ENCODE measurements around the gene ZYG11B.
"Not testable (repeated sequence)": the region's sequence is repeated elsewhere in the genome, so short reads cannot be mapped to it uniquely, and the experiment has no call there.

ZYG11B gene

GRCh38 chr1:52707927-52708655 lies 18.2 kb upstream of the ZYG11B start:
- DNase-seq (ENCODE audit: low read depth, low spot score) = peak; percentile 81

- DNase-seq (ENCODE audit: low read depth, low spot score) = no peak
These were observed 17.2 kb upstream of the ZYG11B start for GRCh38 chr1:52709016-52709415.

GRCh38 chr1:52713590-52713989 lies 12.7 kb upstream of the ZYG11B start:
- no peak for DNase-seq (ENCODE audit: low read depth, low spot score)

GRCh38 chr1:52715296-52715695 lies 11.0 kb upstream of the ZYG11B start:
- not testable (repeated sequence) for DNase-seq (ENCODE audit: low read depth, low spot score)

GRCh38 chr1:52723260-52723659 lies 3.0 kb upstream of the ZYG11B start:
- DNase-seq (ENCODE audit: low read depth, low spot score) = no peak

- no peak for DNase-seq (ENCODE audit: low read depth, low spot score)
These were observed 369 bp upstream of the ZYG11B start for GRCh38 chr1:52725903-52726264.

- peak; percentile 33 for DNase-seq (ENCODE audit: low read depth, low spot score)
These were observed 897 bp downstream of the ZYG11B start for GRCh38 chr1:52727114-52727586.

GRCh38 chr1:52727956-52728656 lies 1.9 kb downstream of the ZYG11B start:
- no peak for DNase-seq (ENCODE audit: low read depth, low spot score)

- DNase-seq (ENCODE audit: low read depth, low spot score) = no peak
These were observed 7.1 kb downstream of the ZYG11B start for GRCh38 chr1:52733368-52733767.

- DNase-seq (ENCODE audit: low read depth, low spot score) = not testable (repeated sequence)
These were observed 9.1 kb downstream of the ZYG11B start for GRCh38 chr1:52735371-52735770.

- no peak for DNase-seq (ENCODE audit: low read depth, low spot score)
These were observed 11.9 kb downstream of the ZYG11B start for GRCh38 chr1:52738148-52738547.

GRCh38 chr1:52738893-52739292 lies 12.6 kb downstream of the ZYG11B start:
- DNase-seq (ENCODE audit: low read depth, low spot score) = no peak

GRCh38 chr1:52739699-52740467 lies 13.6 kb downstream of the ZYG11B start:
- no peak for DNase-seq (ENCODE audit: low read depth, low spot score)

- DNase-seq (ENCODE audit: low read depth, low spot score) = no peak
These were observed 15.0 kb downstream of the ZYG11B start for GRCh38 chr1:52741259-52741658.

- DNase-seq (ENCODE audit: low read depth, low spot score) = no peak
These were observed 19.9 kb downstream of the ZYG11B start for GRCh38 chr1:52746189-52746588.

- DNase-seq (ENCODE audit: low read depth, low spot score) = no peak
These were observed 21.2 kb downstream of the ZYG11B start for GRCh38 chr1:52747450-52747849.

- no peak for DNase-seq (ENCODE audit: low read depth, low spot score)
These were observed 21.9 kb downstream of the ZYG11B start for GRCh38 chr1:52748119-52748518.

GRCh38 chr1:52749496-52749895 lies 23.2 kb downstream of the ZYG11B start:
- DNase-seq (ENCODE audit: low read depth, low spot score) = not testable (repeated sequence)

- not testable (repeated sequence) for DNase-seq (ENCODE audit: low read depth, low spot score)
These were observed 23.9 kb downstream of the ZYG11B start for GRCh38 chr1:52750139-52750538.

- peak; percentile 79 for DNase-seq (ENCODE audit: low read depth, low spot score)
These were observed 25.6 kb downstream of the ZYG11B start for GRCh38 chr1:52751589-52752483.

- no peak for DNase-seq (ENCODE audit: low read depth, low spot score)
These were observed 26.2 kb downstream of the ZYG11B start for GRCh38 chr1:52752484-52752826.
